Midbrain (tissue), 1 donor: ENCODE data around the gene CFC1B.
"Not testable (repeated sequence)": the region's sequence is repeated elsewhere in the genome, so short reads cannot be mapped to it uniquely, and the experiment has no call there.

Experiments
- DNase-seq: peaks from one replicate; lab custom pipeline; 2025; lab: John Stamatoyannopoulos, UW

Gene CFC1B

DNA sequence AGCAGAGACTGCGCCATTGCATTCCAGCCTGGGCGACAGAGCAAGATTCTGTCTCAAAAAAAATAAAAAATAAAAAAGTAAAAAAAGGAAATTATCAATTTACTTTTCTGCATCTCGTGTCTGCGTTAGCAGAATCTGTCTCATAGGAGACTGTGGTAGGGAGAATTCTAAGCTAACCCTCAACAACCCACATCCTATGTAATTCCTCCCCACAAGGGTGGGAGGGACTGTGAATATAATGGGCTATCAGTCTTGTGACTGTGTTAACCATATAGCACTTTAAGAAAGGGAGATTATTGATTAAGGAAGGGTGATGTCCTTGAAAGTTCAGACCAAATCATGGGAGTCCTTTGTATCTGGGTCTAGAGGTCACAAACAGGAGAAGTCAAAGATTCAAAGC, 45.1 kb downstream of the CFC1B start:
- not testable (repeated sequence) for DNase-seq

DNA sequence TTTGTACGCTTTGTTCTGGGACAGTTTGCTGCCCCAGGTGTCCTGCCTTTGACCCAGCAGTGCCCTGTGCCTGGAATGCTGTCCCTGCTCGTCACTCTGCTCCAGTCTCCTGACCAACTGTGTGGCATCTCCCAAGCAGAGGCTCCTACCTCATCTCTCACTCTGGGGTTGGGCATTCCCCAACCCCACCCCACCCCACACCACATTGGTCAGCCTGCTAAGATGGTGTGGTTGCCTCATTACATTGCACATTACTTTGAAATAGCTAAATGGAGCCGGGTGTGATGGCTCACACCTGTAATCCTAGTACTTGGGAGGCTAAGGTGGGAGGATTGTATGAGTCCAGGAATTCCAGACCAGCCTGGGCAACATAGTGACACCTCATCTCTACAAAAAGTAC, 50.9 kb downstream of the CFC1B start:
- DNase-seq = not testable (repeated sequence)

DNA sequence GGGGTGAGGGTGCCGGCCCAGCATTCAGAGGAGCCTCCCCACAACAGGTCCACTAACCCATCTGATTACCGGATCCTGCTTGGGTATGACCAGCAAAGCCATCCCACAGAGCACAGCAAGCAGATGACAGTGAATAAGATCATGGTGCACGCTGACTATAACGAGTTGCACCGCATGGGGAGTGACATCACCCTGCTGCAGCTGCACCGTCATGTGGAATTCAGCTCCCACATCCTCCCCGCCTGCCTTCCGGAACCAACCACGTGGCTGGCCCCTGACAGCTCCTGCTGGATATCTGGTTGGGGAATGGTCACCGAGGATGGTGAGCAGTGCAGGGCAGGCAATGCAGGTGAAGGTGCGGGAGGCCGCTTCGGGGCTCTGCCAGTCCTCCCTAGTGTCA, 53.2 kb downstream of the CFC1B start:
- not testable (repeated sequence) for DNase-seq

DNA sequence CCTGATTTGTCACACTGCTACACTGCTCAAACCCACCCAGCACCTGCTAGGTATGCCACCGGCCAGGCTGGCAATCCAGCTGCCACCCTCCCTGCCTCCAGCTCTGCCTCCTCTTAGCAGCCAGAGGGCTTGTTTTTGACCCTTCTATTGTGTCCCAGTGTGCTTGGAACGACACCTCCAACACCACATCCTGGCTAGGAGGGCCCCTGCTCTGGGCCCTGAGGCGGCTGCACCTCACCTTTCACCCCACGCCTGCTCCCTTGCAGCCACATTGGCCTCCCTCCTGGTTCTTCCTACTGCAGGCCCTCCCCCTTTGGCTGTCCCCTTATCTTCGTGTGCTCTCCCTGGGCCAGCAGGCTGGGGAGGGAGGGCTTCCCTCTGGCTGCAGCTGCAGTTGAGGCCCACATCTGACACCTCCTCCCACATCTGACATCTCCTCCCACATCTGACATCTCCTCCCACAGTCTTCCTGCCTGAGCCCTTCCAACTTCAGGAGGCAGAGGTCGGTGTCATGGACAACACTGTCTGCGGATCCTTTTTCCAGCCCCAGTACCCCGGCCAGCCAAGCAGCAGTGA, 55.3 kb downstream of the CFC1B start:
- DNase-seq = not testable (repeated sequence)

DNA sequence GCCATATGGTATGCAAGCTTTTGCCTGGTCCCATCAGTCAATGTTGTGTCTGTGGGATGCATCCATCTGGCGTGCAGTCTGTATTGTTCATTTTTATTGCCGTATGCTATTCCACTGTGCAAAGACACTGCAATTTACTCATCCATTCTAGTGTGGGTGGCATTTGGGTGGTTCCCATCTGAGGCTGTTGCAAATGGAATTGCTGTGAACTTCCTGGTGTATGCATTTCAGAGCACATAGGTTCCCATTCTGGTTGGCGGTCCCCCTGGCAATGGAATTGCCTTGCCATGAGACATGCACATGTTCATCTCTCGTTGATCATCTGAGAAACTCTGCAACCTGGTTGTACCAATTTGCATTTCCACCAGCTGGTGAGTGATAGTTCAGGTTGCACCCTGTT, 56.5 kb downstream of the CFC1B start:
- DNase-seq = not testable (repeated sequence)
